Measurements from ENCODE around the gene GALNT8. TPM values are rescaled to one million over a fixed set of nuclear protein-coding genes. Genes with fewer than 3 reads are reported as not detected.

Gene GALNT8
- polyA plus RNA-seq, 3 donors, result 0.04 TPM; not detected in 2

DNA sequence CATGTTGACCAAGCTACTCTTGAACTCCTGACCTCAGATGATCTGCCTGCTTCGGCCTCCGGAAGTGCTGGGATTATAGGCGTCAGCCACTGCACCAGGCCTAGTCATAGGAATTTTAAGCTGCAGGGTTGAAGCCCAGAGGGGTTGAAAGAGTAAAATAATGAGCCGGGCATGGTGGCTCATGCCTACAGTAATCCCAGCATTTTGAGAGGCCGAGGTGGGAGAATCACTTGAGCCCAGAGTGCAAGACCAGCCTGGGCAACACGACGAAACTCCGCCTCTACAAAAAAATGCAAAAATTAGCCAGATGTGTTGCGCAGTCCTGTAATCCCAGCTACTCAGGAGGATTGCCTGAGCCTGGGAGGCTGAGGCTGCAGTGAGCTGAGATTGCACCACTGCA, 69.6 kb downstream of the GALNT8 start:
- Histone ChIP-seq H3K27ac (ENCODE audit: low read depth in 1 of 2, low read length in 2 of 2) (no peak overlapping the region), H4K20me1 (ENCODE audit: insufficient read depth, low read length) (no peaks in the 10 kb centered on the region), H3K4me2 (replicated peaks; ENCODE audit: extremely low read depth, low read length, poor library complexity, severe bottlenecking) (no peak overlapping the region), H3K4me1 (ENCODE audit: control insufficient read depth in 1 of 2, insufficient read depth in 2 of 2, low read length in 2 of 2) (no peaks in the 10 kb centered on the region), H3K27me3 (ENCODE audit: control insufficient read depth in 2 of 2, insufficient read depth in 2 of 2, low read length in 2 of 2) (no peaks in the 10 kb centered on the region), H3K4me3 (replicated peaks in 1 of 3; ENCODE audit: low read depth in 2 of 3, low read length in 3 of 3) (no peak overlapping the region), H2AFZ (ENCODE audit: insufficient read depth, low read depth, low read length, poor library complexity, severe bottlenecking) (no peak overlapping the region), H3K79me2 (ENCODE audit: insufficient read depth, low read length) (no peaks in the 10 kb centered on the region), H3K36me3 (replicated peaks in 1 of 2; ENCODE audit: control insufficient read depth in 1 of 2, insufficient read depth in 2 of 2, low read length in 2 of 2) (no peaks in the 10 kb centered on the region), H3K9me3 (replicated peaks in 1 of 2; ENCODE audit: control insufficient read depth in 1 of 2, insufficient read depth in 1 of 2, low read length in 2 of 2) (no peaks in the 10 kb centered on the region), H3K9ac (ENCODE audit: insufficient read depth, low read length, poor library complexity, severe bottlenecking) (no peak overlapping the region)
- H3K27me3 Mint-ChIP-seq (ENCODE audit: low read depth in 3 of 3), result peaks cover 2 to 6% (median 5%) of the 10 kb centered on the region in 3 donors
- TF ChIP-seq, protein P1, sequence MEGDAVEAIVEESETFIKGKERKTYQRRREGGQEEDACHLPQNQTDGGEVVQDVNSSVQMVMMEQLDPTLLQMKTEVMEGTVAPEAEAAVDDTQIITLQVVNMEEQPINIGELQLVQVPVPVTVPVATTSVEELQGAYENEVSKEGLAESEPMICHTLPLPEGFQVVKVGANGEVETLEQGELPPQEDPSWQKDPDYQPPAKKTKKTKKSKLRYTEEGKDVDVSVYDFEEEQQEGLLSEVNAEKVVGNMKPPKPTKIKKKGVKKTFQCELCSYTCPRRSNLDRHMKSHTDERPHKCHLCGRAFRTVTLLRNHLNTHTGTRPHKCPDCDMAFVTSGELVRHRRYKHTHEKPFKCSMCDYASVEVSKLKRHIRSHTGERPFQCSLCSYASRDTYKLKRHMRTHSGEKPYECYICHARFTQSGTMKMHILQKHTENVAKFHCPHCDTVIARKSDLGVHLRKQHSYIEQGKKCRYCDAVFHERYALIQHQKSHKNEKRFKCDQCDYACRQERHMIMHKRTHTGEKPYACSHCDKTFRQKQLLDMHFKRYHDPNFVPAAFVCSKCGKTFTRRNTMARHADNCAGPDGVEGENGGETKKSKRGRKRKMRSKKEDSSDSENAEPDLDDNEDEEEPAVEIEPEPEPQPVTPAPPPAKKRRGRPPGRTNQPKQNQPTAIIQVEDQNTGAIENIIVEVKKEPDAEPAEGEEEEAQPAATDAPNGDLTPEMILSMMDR (IDR thresholded peaks at IDR 0.05), result no peak
- no peak overlapping the region for H3K27ac Mint-ChIP-seq
- WGBS (ENCODE audit: insufficient coverage), result 97% methylated on average over 8 of the region's 9 CpGs
- intact Hi-C loops (cut with micrococcal nuclease), result no loop called here
- H3K4me1 Mint-ChIP-seq, result no peaks in the 10 kb centered on the region
- DNase-seq, result no peak
- H3K4me3 Mint-ChIP-seq, result no peak overlapping the region
- peaks cover 0 to 6% (median 0%) of the 10 kb centered on the region in 7 donors for H3K9me3 Mint-ChIP-seq
- H3K36me3 Mint-ChIP-seq, result no peaks in the 10 kb centered on the region

DNA sequence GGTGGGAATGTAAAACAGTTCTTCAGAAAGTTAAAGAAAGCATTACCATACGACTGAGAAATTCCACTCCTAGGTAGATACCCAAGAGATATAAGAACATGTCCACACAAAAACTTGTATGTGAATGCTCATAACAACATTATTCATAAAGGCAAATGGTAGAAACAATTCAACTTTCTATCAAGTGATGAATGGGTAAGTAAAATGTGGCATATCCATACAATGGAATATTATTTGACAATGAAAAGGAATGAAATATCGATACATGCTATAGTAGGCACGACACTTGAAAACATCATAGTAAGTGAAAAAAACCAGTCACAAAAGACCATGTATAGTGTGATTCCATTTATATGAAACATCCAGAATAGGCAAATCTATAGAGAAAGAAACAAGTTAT, 71.3 kb downstream of the GALNT8 start:
- Mint-ChIP-seq H3K27me3 (ENCODE audit: low read depth in 3 of 3) (peaks cover 2 to 4% (median 4%) of the 10 kb centered on the region in 3 donors), H3K36me3 (no peaks in the 10 kb centered on the region), H3K4me3 (no peak overlapping the region), H3K4me1 (no peaks in the 10 kb centered on the region), H3K27ac (no peak overlapping the region), H3K9me3 (peaks cover 0 to 5% (median 0%) of the 10 kb centered on the region in 7 donors)
- intact Hi-C loops (cut with micrococcal nuclease), result no loop called here
- Histone ChIP-seq H3K36me3 (replicated peaks in 1 of 2; ENCODE audit: control insufficient read depth in 1 of 2, insufficient read depth in 2 of 2, low read length in 2 of 2) (no peaks in the 10 kb centered on the region), H3K4me2 (replicated peaks; ENCODE audit: extremely low read depth, low read length, poor library complexity, severe bottlenecking) (no peak overlapping the region), H3K9ac (ENCODE audit: insufficient read depth, low read length, poor library complexity, severe bottlenecking) (no peak overlapping the region), H3K4me3 (replicated peaks in 1 of 3; ENCODE audit: low read depth in 2 of 3, low read length in 3 of 3) (no peak overlapping the region), H3K27ac (ENCODE audit: low read depth in 1 of 2, low read length in 2 of 2) (no peak overlapping the region), H3K4me1 (ENCODE audit: control insufficient read depth in 1 of 2, insufficient read depth in 2 of 2, low read length in 2 of 2) (no peaks in the 10 kb centered on the region), H2AFZ (ENCODE audit: insufficient read depth, low read depth, low read length, poor library complexity, severe bottlenecking) (no peak overlapping the region), H3K79me2 (ENCODE audit: insufficient read depth, low read length) (no peaks in the 10 kb centered on the region), H4K20me1 (ENCODE audit: insufficient read depth, low read length) (no peaks in the 10 kb centered on the region), H3K27me3 (ENCODE audit: control insufficient read depth in 2 of 2, insufficient read depth in 2 of 2, low read length in 2 of 2) (no peaks in the 10 kb centered on the region), H3K9me3 (replicated peaks in 1 of 2; ENCODE audit: control insufficient read depth in 1 of 2, insufficient read depth in 1 of 2, low read length in 2 of 2) (no peaks in the 10 kb centered on the region)
- no peak for DNase-seq
- no CpG with 5 or more reads among the region's 3 CpGs for WGBS (ENCODE audit: insufficient coverage)
- TF ChIP-seq, protein P1 (IDR thresholded peaks at IDR 0.05), result no peak
